Measurements from ENCODE around the gene ANKRD33B.

Gene ANKRD33B

DNA sequence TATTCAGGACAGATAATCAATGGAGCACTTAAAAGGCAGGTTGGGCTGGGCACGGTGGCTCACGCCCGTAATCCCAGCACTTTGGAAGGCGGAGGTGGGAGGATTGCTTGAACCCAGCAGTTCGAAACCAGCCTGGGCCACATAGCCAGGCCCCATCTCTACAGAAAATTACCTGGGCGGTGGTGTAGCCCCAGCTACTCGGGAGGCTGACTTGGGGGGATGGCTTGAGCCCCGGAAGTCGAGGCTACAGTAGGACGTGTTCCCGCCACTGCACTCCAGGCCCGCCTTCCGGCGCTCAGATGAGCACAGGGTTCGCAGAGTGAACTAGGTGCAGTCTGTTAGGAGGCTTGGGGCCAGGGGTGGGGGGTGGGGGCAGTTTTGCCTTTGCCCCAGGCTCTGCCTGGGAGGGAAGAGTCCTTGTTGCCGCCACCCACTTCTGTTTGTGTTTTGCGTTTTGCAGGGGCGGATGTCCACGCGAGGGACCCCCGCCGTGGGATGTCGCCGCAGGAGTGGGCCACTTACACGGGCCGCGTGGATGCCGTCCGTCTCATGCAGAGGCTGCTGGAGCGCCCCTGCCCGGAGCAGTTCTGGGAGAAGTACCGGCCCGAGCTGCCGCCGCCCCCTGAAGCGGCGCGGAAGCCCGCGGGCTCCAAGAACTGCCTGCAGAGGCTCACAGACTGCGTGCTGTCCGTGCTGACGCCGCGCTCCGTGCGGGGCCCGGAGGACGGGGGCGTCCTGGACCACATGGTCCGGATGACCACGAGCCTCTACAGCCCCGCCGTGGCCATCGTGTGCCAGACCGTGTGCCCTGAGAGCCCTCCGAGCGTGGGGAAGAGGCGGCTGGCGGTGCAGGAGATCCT is 85.2 kb downstream of the ANKRD33B start:
- DNase-seq (ENCODE audit: low read depth): no peak
- H3K4me3 ChIP-seq (ENCODE audit: low read depth, low read length): no peak overlapping the region

DNA sequence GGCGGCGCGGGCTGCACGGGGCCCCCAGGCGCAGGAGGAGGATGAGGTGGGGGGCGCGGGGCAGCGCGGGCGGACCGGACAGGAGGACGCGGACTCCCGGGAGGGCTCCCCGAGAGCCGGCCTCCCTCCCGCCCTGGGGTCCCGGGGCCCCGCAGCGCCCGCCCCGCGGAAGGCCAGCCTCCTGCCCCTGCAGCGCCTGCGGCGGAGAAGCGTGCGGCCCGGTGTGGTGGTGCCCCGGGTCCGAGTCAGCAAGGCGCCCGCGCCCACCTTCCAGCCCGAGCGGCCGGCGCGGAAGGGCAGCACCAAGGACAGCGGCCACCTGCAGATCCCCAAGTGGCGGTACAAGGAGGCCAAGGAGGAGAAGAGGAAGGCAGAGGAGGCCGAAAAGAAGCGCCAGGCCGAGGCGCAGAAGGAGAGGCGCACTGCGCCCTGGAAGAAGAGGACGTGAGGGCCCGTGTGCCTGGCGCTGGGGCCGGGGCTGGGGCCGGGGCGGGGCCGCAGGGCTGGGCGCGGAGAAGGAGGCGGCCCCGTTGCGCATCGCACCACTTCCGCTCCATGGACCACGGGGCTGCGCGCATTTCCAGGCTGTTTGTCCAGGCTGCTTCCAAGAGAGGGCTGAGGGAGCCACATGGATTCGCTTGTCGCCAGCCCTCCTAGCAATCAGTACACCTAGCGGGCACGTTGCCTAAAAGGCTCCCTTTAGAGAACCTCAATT is 86.0 kb downstream of the ANKRD33B start:
- DNase-seq (ENCODE audit: low read depth): no peak
- no peak overlapping the region for H3K4me3 ChIP-seq (ENCODE audit: low read depth, low read length)

- no peak for DNase-seq (ENCODE audit: low read depth)
- no peak overlapping the region for H3K4me3 ChIP-seq (ENCODE audit: low read depth, low read length)
Observed at GRCh38 chr5:10652151-10652550, 88.3 kb downstream of the ANKRD33B start.

DNA sequence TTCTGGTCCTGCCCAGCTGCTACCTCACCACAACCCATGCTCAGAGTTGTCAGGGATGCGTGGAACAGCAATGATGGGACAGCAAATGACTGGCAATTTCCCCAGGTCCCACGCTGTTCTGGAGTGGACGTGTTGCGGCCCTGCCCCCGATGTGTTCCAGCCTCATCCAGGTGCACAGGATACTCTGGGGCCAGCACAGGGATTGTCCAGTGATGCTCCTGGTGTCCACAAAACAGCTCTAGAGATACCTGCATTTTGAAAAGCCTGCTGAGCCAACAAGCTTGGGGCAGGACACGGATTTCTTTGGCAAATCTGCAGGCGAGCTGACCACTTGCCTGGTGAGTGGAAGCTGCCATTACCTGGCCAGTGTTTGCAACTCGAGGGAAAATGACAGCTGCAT is 88.7 kb downstream of the ANKRD33B start:
- H3K4me3 ChIP-seq (ENCODE audit: low read depth, low read length): no peak overlapping the region
- DNase-seq (ENCODE audit: low read depth): no peak

DNA sequence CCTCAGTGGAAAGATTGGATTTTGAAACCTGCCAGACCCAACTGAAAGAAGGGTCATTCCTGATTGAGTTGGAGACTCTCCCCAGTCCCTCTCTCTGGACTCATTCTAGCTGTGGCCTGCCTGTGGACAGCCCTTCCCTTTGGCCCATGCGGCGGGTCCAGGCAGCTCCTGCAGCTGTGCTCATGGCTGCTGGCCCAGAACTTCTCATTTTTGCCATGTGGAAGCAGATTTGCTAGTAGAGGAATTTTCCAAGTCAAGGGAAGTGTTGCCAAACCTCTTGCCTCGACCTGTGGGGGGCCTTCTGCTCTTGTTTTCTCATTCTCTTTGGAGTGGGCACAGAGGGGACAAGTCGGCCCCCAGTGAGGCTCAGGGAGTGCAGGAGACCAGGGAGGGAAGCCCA is 89.2 kb downstream of the ANKRD33B start:
- DNase-seq (ENCODE audit: low read depth): no peak
- H3K4me3 ChIP-seq (ENCODE audit: low read depth, low read length): no peak overlapping the region

- H3K4me3 ChIP-seq (ENCODE audit: low read depth, low read length): no peak overlapping the region
- no peak for DNase-seq (ENCODE audit: low read depth)
Observed at GRCh38 chr5:10653751-10654400, 90.0 kb downstream of the ANKRD33B start.

- no peak overlapping the region for H3K4me3 ChIP-seq (ENCODE audit: low read depth, low read length)
- no peak for DNase-seq (ENCODE audit: low read depth)
Observed at GRCh38 chr5:10654566-10654965, 90.7 kb downstream of the ANKRD33B start.

DNA sequence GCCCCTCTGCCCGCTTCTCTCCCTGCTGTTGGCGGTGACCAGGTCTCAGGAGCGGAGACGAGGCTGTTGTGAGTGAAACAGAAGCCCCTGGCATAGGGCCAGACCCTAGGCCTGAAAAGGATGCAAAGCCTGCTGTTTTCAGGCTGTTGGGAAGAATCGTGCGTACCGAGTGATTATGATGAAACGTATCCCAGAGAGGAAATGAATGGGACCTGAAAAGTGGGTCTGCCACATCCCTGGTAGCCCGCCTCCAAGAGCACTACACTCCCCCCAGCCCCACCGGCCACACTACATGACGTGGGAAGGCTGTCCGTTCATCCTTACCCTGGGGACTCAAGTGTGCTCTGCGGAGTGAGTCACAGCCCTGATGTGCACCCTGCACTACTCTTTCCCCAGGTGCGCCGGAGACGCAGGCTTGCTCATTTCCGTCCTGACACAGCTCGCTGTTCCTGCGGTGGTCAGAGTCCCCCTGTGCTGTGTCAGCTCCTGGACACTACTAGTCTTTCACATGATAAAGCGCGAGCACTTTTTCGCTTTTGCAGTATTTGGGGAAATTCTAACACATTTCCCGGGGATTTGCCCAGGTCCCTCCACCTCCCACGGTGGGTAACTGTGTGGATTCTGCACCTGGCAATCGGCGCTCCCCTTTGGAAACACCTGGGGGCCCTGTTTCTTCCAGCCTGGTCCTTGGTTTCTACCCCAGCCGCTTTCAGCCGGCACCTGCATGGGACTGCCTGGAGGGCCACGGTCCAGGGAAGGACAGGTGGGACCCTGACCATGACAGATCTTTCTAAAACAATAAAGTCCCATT is 91.5 kb downstream of the ANKRD33B start:
- peak; percentile 61 for DNase-seq (ENCODE audit: low read depth)
- H3K4me3 ChIP-seq (ENCODE audit: low read depth, low read length): no peak overlapping the region

DNA sequence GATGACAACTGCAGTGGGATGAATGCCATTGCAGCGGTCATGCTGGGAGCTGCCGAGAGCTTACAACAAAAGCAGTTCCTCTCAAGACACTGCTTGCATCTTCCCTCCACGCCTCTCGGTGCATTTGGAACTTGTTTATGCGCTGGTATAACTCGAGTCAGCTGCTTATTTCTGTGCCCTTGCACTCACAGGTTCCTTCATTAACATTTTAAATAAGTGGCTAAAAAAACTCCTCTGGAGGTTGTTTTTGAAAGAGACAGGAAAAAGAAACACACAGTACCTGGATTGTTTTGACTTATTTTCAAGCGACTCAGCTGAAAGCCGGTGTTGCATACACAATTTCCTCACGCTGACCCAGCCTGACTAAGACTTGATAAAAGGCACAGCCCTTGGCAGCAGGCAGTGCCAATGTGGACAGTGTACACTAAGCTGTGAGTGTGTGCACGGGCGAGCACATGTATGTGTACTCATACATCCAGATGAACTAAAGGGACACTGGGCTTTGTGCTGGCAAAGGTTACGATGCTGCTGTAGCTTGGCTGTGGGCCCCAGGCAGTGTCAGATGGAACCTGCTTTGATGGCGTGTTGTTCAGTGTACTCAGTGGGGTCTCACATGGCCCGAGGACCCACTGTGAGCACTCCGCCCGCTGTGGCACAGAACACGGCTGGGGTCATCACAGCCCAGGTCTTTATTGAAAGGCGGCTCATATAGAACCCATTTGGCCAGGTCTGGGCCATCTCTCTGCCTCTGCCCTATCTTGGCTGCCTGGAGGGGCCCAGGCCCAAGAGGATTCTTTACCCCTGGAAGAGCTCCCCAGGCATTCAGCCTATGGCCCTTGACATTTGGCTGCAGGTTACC is 92.3 kb downstream of the ANKRD33B start:
- DNase-seq (ENCODE audit: low read depth): no peak
- no peak overlapping the region for H3K4me3 ChIP-seq (ENCODE audit: low read depth, low read length)

GRCh38 chr5:10658265-10658664 is 94.4 kb downstream of the ANKRD33B start:
- no peak overlapping the region for H3K4me3 ChIP-seq (ENCODE audit: low read depth, low read length)
- no peak for DNase-seq (ENCODE audit: low read depth)

- H3K4me3 ChIP-seq (ENCODE audit: low read depth, low read length): no peak overlapping the region
- no peak for DNase-seq (ENCODE audit: low read depth)
Observed at GRCh38 chr5:10660135-10660534, 96.3 kb downstream of the ANKRD33B start.

DNA sequence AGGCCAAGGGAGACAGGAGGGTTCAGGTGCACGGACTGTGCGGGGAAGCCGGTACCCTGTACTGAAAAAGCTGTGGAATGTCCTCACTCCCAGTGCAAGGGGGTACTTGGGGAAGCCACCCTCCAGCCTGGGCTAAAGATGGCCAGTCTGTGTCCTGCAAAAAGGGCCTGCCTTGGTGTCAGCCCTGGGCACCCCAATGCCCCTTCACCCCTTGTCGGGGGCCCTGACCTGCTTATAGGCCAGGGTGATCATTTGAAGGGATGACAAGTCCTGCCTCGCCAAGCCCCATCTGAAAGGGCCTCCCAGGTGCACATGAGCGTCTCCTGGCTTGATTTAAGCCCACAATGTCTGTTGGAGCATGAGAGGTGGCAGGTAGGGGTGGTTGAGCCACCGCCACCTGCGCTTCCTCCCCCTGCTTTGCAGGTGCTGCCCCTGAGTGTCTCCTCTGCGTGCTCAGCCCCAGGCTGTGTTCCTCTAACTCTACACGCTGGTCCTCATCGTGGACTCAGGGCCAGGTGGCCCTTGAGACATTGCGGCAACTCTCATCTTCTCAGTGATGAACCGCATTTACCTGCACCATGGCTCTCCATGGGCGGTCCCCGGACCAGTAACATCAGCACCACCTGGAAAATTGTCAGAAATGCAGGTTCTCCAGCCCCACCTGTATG is 97.0 kb downstream of the ANKRD33B start:
- H3K4me3 ChIP-seq (ENCODE audit: low read depth, low read length): no peak overlapping the region
- no peak for DNase-seq (ENCODE audit: low read depth)

GRCh38 chr5:10661401-10661800 is 97.5 kb downstream of the ANKRD33B start:
- DNase-seq (ENCODE audit: low read depth): no peak

DNA sequence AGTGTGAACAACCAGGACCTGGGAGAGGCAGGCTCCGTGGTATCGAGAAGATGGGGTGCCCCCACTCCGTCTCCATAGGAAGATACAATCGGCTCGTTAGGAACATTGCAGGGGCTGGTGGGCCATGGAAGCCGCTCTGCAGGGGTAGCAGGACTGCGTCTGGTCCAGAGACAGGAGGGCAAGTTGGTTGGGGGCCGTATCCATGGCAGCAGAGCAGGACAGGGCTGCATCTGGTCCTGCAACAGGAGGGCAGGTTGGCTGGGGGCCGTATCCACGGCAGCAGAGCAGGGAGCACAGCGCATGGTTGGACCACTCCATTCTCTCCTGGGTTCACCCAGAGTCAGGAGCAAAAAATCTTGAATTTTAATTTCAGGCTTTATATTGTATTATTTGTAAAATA is 98.2 kb downstream of the ANKRD33B start:
- no peak for DNase-seq (ENCODE audit: low read depth)

More at GRCh38 chr5:10661401-10661800, 97.5 kb downstream of the ANKRD33B start:
- H3K4me3 ChIP-seq (ENCODE audit: low read depth, low read length): no peak overlapping the region

GRCh38 chr5:10662661-10663488 is 99.0 kb downstream of the ANKRD33B start:
- no peak for DNase-seq (ENCODE audit: low read depth)
- H3K4me3 ChIP-seq (ENCODE audit: low read depth, low read length): no peak overlapping the region

More for the DNA sequence above, 98.2 kb downstream of the ANKRD33B start:
- H3K4me3 ChIP-seq (ENCODE audit: low read depth, low read length): no peak overlapping the region

- no peak overlapping the region for H3K4me3 ChIP-seq (ENCODE audit: low read depth, low read length)
- DNase-seq (ENCODE audit: low read depth): peak; percentile 21
Observed at GRCh38 chr5:10663489-10664179, 99.8 kb downstream of the ANKRD33B start.

Measured in skeletal muscle cell (primary cell).